SK-N-SH (cell line): ENCODE data around the gene HECW1. TPM values are rescaled to one million over a fixed set of nuclear protein-coding genes. Genes with fewer than 3 reads are reported as not detected.

Experiments used
- CTCF ChIA-PET: fragments of 300-600, 350-600 bp; formaldehyde crosslinking; extraction: SDS; loops from one replicate; lab custom pipeline; 2021; lab: Yijun Ruan, JAX
- POLR2A ChIA-PET: fragments of 350-600 bp; sonication (Branson Sonifier 250); formaldehyde crosslinking; extraction: SDS; loops from one replicate; lab custom pipeline; 2020; ENCODE audit warnings: antibody characterized with exemption, inconsistent platforms; lab: Yijun Ruan, JAX
- DNase-seq: peaks from one replicate; pipeline ENCODE4 v3.0.0; 2012
- H2AFZ ChIP-seq: fragments of 200-600 bp; sonication (generic); 2 replicates; pipeline ENCODE4 v1.8.1; 2016; ENCODE audit warnings: antibody characterized with exemption, mild to moderate bottlenecking, low read depth
- H3F3A ChIP-seq: fragments of 200-600 bp; sonication (generic); replicated peaks from 2 replicates; pipeline ENCODE3; 2016; ENCODE audit warnings: antibody characterized with exemption, mild to moderate bottlenecking; ENCODE audit not compliant: insufficient read depth
- H3K27ac ChIP-seq, 2 experiments: fragments of 200-500 bp in 1 of 2; fragments of 200-600 bp in 1 of 2; sonication (Bioruptor generic) in 1 of 2; sonication (generic), shearing (Covaris generic) in 1 of 2; 2 replicates each; pipeline versions ENCODE4 v1.5.1 to v1.6.1; 2014 to 2016; ENCODE audit warnings: low read depth in 2 of 2, inconsistent platforms in 1 of 2, low read length in 1 of 2, mild to moderate bottlenecking in 1 of 2, mixed read lengths in 1 of 2
- H3K27me3 ChIP-seq: fragments of 200-600 bp; sonication (generic), shearing (Covaris generic); 2 replicates; pipeline ENCODE4 v1.6.1; 2016; ENCODE audit warnings: mixed run types; ENCODE audit not compliant: insufficient read depth
- H3K36me3 ChIP-seq, 2 experiments: fragments of 200-500 bp in 1 of 2; fragments of 200-600 bp in 1 of 2; sonication (Bioruptor generic) in 1 of 2; sonication (generic) in 1 of 2; replicated peaks in 1 of 2; 2 replicates each; pipeline versions ENCODE3 to v1.5.1; 2014 to 2016; ENCODE audit warnings: low read length in 1 of 2, mild to moderate bottlenecking in 1 of 2; ENCODE audit not compliant: insufficient read depth in 2 of 2, control insufficient read depth in 1 of 2
- H3K4me1 ChIP-seq, 2 experiments: fragments of 200-500 bp in 1 of 2; fragments of 200-600 bp in 1 of 2; sonication (Bioruptor generic) in 1 of 2; sonication (generic), shearing (Covaris generic) in 1 of 2; 2 replicates each; pipeline versions ENCODE4 v1.5.1 to v1.6.1; 2014 to 2016; ENCODE audit warnings: low read depth in 1 of 2, low read length in 1 of 2, mixed run types in 1 of 2; ENCODE audit not compliant: insufficient read depth in 2 of 2, control insufficient read depth in 1 of 2
- H3K4me2 ChIP-seq: fragments of 200-600 bp; sonication (generic), shearing (Covaris generic); 2 replicates; pipeline ENCODE4 v1.6.1; 2017; ENCODE audit warnings: mixed run types
- H3K4me3 ChIP-seq, 2 experiments: fragments of 200-500 bp in 1 of 2; fragments of 200-600 bp in 1 of 2; sonication (Bioruptor generic) in 1 of 2; sonication (generic), shearing (Covaris generic) in 1 of 2; 2 replicates each; pipeline versions ENCODE4 v1.5.1 to v1.8.1; 2014 to 2016; ENCODE audit warnings: low read depth in 2 of 2, inconsistent platforms in 1 of 2, low read length in 1 of 2, mild to moderate bottlenecking in 1 of 2, mixed read lengths in 1 of 2, moderate library complexity in 1 of 2
- H3K79me2 ChIP-seq: fragments of 200-600 bp; sonication (generic); 2 replicates; pipeline ENCODE4 v1.8.1; 2017; ENCODE audit warnings: mild to moderate bottlenecking; ENCODE audit not compliant: insufficient read depth
- H3K9ac ChIP-seq: fragments of 200-600 bp; sonication (generic); 2 replicates; pipeline ENCODE4 v1.6.1; 2017; ENCODE audit warnings: mixed run types
- H3K9me2 ChIP-seq: fragments of 200-600 bp; sonication (generic); 2 replicates; pipeline ENCODE4 v1.6.1; 2017; ENCODE audit warnings: mixed run types
- H3K9me3 ChIP-seq: fragments of 200-600 bp; sonication (generic); 2 replicates; pipeline ENCODE4 v1.6.1; 2017; ENCODE audit warnings: mixed run types, mild to moderate bottlenecking, moderate library complexity
- H4K20me1 ChIP-seq: fragments of 200-600 bp; sonication (generic); 2 replicates; pipeline ENCODE4 v1.6.1; 2017; ENCODE audit warnings: mild to moderate bottlenecking, mixed run types; ENCODE audit not compliant: insufficient read depth
- FOSL2 ChIP-seq: IDR thresholded peaks from 2 replicates; pipeline ENCODE4 v1.4.0; 2012; ENCODE audit warnings: low read depth, mild to moderate bottlenecking, moderate library complexity, borderline replicate concordance
- FOXJ3 ChIP-seq: sonication (generic); formaldehyde crosslinking; IDR thresholded peaks from 2 replicates; pipeline ENCODE4 v1.5.1; 2020; ENCODE audit warnings: mild to moderate bottlenecking, missing genetic modification reagents
- GATA2 ChIP-seq: sonication (generic); formaldehyde crosslinking; IDR thresholded peaks from 2 replicates; pipeline ENCODE4 v1.5.0; 2020; ENCODE audit warnings: mild to moderate bottlenecking, missing genetic modification reagents
- POLR2AphosphoS5 ChIP-seq: IDR thresholded peaks from 2 replicates; pipeline ENCODE4 v1.6.1; 2012; ENCODE audit warnings: low read depth, low read length
- RCOR1 ChIP-seq: fragments of 150-350 bp; IDR thresholded peaks from 2 replicates; pipeline ENCODE4 v1.6.1; 2017; ENCODE audit warnings: antibody characterized with exemption, low read length
- SIN3A ChIP-seq: IDR thresholded peaks from 2 replicates; pipeline ENCODE4 v1.6.1; 2012; ENCODE audit warnings: low read depth, mild to moderate bottlenecking, low read length, moderate library complexity, borderline replicate concordance
- TAF1 ChIP-seq: IDR thresholded peaks from 2 replicates; pipeline ENCODE4 v1.6.1; 2012; ENCODE audit warnings: low read depth, mild to moderate bottlenecking, low read length, moderate library complexity, borderline replicate concordance
- USF2 ChIP-seq: fragments of 150-350 bp; IDR thresholded peaks from 2 replicates; pipeline ENCODE4 v1.6.1; 2017; ENCODE audit warnings: antibody characterized with exemption, low read length, low read depth, borderline replicate concordance
- whole genome bisulfite sequencing: methylation state at CpG from one replicate; pipeline ENCODE4 v1.1.6; 2017; ENCODE audit warnings: low lambda C conversion rate; 5-methylcytosine and 5-hydroxymethylcytosine counted together
- polyA plus RNA-seq, 3 experiments: library from polyadenylated mRNA; depleted of rRNA; stranded (reverse); fragments of >200 nt; gene quantifications; 2 replicates each; pipeline ENCODE4 v1.2.3, GENCODE V29; 2012
- TF ChIP-seq, protein P1 (sequence below): IDR thresholded peaks from 2 replicates; pipeline ENCODE4 v1.4.0; 2012; ENCODE audit warnings: low read depth, borderline replicate concordance
- TF ChIP-seq, protein P2 (sequence below): IDR thresholded peaks from 2 replicates; pipeline ENCODE4 v1.4.0; 2012; ENCODE audit warnings: low read depth, borderline replicate concordance
- TF ChIP-seq, protein P3 (sequence below): IDR thresholded peaks from 2 replicates; pipeline ENCODE4; 2012
- TF ChIP-seq, protein P4 (sequence below): fragments of 200-600 bp; sonication (generic); IDR thresholded peaks from 2 replicates; pipeline ENCODE4 v1.6.1; 2017; ENCODE audit warnings: antibody characterized with exemption, mild to moderate bottlenecking, moderate library complexity

The HECW1 gene
- polyA plus RNA-seq, 1 of the 3 experiments (the other 2 are of a cell fraction), result not detected

DNA sequence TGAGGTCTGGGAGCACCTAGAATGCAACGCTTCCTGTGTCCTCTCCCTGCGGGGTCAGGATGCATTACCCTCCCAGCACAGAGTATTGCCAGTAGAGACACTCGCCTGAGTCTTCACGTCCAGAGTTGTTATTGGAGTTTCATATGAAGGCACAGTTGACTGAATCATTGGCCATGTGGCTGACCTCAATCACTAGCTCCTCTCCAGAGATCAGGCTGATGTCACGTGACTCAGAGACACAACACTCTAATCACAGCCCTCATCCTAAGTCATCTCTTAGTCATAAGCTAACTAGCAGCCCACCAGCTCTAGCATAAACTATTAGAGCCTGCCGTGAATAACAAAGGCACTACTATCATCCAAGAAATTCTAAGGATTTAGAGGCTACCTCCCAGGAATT lies 107.8 kb downstream of the HECW1 start:
- no peak for TF ChIP-seq SIN3A
- TF ChIP-seq, protein P1, sequence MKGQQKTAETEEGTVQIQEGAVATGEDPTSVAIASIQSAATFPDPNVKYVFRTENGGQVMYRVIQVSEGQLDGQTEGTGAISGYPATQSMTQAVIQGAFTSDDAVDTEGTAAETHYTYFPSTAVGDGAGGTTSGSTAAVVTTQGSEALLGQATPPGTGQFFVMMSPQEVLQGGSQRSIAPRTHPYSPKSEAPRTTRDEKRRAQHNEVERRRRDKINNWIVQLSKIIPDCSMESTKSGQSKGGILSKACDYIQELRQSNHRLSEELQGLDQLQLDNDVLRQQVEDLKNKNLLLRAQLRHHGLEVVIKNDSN, result 0 out of 2 replicates have a peak, but pooled peaks have one; percentile 35
- CTCF ChIA-PET, result interaction anchor here (1.7 kb wide), 1 partner anchor 41 kb away, joined by 7 read pairs; no protein-coding TSS in a partner anchor
- H4K20me1 ChIP-seq, result no peaks in the 10 kb centered on the region
- H3K4me3 ChIP-seq, result no peak overlapping the region
- no peaks in the 10 kb centered on the region for H3K9me3 ChIP-seq
- no peaks in the 10 kb centered on the region for H3K9me2 ChIP-seq
- no peak overlapping the region for H3K4me2 ChIP-seq
- POLR2A ChIA-PET, result no interaction called here
- no peak for DNase-seq
- WGBS, result 29% methylated on average over 6 of the region's 6 CpGs
- no peaks in the 10 kb centered on the region for H3K79me2 ChIP-seq
- no peaks in the 10 kb centered on the region for H3K4me1 ChIP-seq
- no peak overlapping the region for H2AFZ ChIP-seq
- no peaks in the 10 kb centered on the region for H3F3A ChIP-seq
- H3K27ac ChIP-seq, result no peak overlapping the region
- no peak overlapping the region for H3K9ac ChIP-seq
- no peaks in the 10 kb centered on the region for H3K36me3 ChIP-seq
- peaks cover 13% of the 10 kb centered on the region; the same call in 1 of the 2 replicates for H3K27me3 ChIP-seq

DNA sequence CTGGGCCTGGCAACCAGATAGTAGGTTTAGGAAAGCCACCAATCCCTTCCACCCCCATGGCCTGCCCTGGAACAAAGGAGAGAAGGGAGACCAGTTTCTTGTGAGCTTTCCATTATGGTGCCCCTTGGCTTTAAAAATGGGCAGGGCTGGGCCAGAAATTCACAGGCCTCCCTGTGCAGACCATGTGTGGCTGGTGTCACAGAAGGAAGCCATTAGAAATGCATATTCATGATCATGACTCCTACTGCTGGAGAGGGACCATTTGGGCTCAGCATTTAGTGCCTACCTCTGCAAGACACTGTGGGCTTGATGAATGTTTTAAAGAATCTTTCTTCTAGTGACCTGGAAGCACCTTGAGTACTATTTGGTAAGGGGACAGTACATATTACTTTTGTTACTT lies 108.3 kb downstream of the HECW1 start:
- H2AFZ ChIP-seq, result no peak overlapping the region
- no peaks in the 10 kb centered on the region for H3K79me2 ChIP-seq

More for the DNA sequence above, 108.3 kb downstream of the HECW1 start:
- Histone ChIP-seq H3K36me3 (no peaks in the 10 kb centered on the region), H3K27me3 (peaks cover 17% of the 10 kb centered on the region; the same call in 1 of the 2 replicates), H3F3A (no peaks in the 10 kb centered on the region), H4K20me1 (no peaks in the 10 kb centered on the region), H3K4me3 (no peak overlapping the region), H3K4me1 (no peaks in the 10 kb centered on the region), H3K9me3 (no peaks in the 10 kb centered on the region), H3K27ac (no peak overlapping the region), H3K9ac (no peak overlapping the region), H3K4me2 (no peak overlapping the region), H3K9me2 (no peaks in the 10 kb centered on the region)
- no peak for DNase-seq
- TF ChIP-seq USF2 (no peak), TAF1 (no peak), FOSL2 (no peak), RCOR1 (no peak), FOXJ3 (CRISPR knock-in tag) (no peak), POLR2AphosphoS5 (no peak), GATA2 (no peak)
- TF ChIP-seq, protein P2, sequence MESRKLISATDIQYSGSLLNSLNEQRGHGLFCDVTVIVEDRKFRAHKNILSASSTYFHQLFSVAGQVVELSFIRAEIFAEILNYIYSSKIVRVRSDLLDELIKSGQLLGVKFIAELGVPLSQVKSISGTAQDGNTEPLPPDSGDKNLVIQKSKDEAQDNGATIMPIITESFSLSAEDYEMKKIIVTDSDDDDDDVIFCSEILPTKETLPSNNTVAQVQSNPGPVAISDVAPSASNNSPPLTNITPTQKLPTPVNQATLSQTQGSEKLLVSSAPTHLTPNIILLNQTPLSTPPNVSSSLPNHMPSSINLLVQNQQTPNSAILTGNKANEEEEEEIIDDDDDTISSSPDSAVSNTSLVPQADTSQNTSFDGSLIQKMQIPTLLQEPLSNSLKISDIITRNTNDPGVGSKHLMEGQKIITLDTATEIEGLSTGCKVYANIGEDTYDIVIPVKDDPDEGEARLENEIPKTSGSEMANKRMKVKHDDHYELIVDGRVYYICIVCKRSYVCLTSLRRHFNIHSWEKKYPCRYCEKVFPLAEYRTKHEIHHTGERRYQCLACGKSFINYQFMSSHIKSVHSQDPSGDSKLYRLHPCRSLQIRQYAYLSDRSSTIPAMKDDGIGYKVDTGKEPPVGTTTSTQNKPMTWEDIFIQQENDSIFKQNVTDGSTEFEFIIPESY, result no peak
- TF ChIP-seq, protein P3, sequence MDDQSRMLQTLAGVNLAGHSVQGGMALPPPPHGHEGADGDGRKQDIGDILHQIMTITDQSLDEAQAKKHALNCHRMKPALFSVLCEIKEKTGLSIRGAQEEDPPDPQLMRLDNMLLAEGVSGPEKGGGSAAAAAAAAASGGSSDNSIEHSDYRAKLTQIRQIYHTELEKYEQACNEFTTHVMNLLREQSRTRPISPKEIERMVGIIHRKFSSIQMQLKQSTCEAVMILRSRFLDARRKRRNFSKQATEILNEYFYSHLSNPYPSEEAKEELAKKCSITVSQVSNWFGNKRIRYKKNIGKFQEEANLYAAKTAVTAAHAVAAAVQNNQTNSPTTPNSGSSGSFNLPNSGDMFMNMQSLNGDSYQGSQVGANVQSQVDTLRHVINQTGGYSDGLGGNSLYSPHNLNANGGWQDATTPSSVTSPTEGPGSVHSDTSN, result no peak
- TF ChIP-seq, protein P4, sequence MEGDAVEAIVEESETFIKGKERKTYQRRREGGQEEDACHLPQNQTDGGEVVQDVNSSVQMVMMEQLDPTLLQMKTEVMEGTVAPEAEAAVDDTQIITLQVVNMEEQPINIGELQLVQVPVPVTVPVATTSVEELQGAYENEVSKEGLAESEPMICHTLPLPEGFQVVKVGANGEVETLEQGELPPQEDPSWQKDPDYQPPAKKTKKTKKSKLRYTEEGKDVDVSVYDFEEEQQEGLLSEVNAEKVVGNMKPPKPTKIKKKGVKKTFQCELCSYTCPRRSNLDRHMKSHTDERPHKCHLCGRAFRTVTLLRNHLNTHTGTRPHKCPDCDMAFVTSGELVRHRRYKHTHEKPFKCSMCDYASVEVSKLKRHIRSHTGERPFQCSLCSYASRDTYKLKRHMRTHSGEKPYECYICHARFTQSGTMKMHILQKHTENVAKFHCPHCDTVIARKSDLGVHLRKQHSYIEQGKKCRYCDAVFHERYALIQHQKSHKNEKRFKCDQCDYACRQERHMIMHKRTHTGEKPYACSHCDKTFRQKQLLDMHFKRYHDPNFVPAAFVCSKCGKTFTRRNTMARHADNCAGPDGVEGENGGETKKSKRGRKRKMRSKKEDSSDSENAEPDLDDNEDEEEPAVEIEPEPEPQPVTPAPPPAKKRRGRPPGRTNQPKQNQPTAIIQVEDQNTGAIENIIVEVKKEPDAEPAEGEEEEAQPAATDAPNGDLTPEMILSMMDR, result no peak
- POLR2A ChIA-PET, result no interaction called here
- CTCF ChIA-PET, result interaction anchor here (1.7 kb wide), 1 partner anchor 41 kb away, joined by 7 read pairs; no protein-coding TSS in a partner anchor
